HEK293 (cell line): ENCODE data around the gene CLSTN1.

ENCODE experiments used
- CTCF ChIA-PET: fragments of 350-600 bp; formaldehyde crosslinking; extraction: SDS; loops from one replicate; lab custom pipeline; 2021; ENCODE audit warnings: antibody characterized with exemption; lab: Yijun Ruan, JAX
- POLR2A ChIA-PET: fragments of 300-600 bp; formaldehyde crosslinking; extraction: SDS; loops from one replicate; lab custom pipeline; 2020; ENCODE audit warnings: antibody characterized with exemption, inconsistent platforms; lab: Yijun Ruan, JAX
- H3K27ac ChIP-seq: fragments of 200-500 bp; sonication (Bioruptor generic); 2 replicates; pipeline ENCODE4 v1.5.1; 2014; ENCODE audit warnings: low read depth, low read length, control low read depth, inconsistent platforms; ENCODE audit errors: extremely low read depth
- H3K36me3 ChIP-seq, 2 experiments: fragments of 200-500 bp in 1 of 2; sonication (Bioruptor generic) in 1 of 2; 1 replicate in 1 of 2; 2 replicates in 1 of 2; pipeline ENCODE4 v1.5.1; 2014 to 2017; ENCODE audit warnings: inconsistent platforms in 2 of 2, low read length in 2 of 2; ENCODE audit not compliant: control insufficient read depth in 2 of 2, insufficient read depth in 1 of 2
- H3K4me1 ChIP-seq: fragments of 200-500 bp; sonication (Bioruptor generic); 2 replicates; pipeline ENCODE4 v1.5.1; 2014; ENCODE audit warnings: mild to moderate bottlenecking, low read length, inconsistent platforms; ENCODE audit not compliant: control insufficient read depth, insufficient read depth
- H3K4me3 ChIP-seq: 2 replicates; pipeline ENCODE4 v1.5.1; 2011; ENCODE audit warnings: low read depth, mild to moderate bottlenecking, control low read depth, low read length, moderate library complexity
- H3K9me3 ChIP-seq: fragments of 200-500 bp; sonication (Bioruptor generic); 2 replicates; pipeline ENCODE4 v1.5.1; 2014; ENCODE audit warnings: low read depth, low read length, inconsistent platforms; ENCODE audit not compliant: control insufficient read depth, insufficient read depth
- FEZF1 ChIP-seq: fragments of 450-650 bp; formaldehyde crosslinking; IDR thresholded peaks from 2 replicates; pipeline ENCODE4 v1.5.1; 2016; ENCODE audit warnings: missing biosample characterization, missing genetic modification characterization
- KLF1 ChIP-seq: fragments of 450-650 bp; formaldehyde crosslinking; IDR thresholded peaks from 2 replicates; pipeline ENCODE4 v1.5.1; 2016; ENCODE audit warnings: missing biosample characterization, missing genetic modification characterization
- OSR2 ChIP-seq: fragments of 450-650 bp; formaldehyde crosslinking; IDR thresholded peaks from 2 replicates; pipeline ENCODE4 v1.5.1; 2016; ENCODE audit warnings: missing biosample characterization, missing genetic modification characterization
- YY1 ChIP-seq: fragments of 450-650 bp; formaldehyde crosslinking; IDR thresholded peaks from 2 replicates; pipeline ENCODE4 v1.5.1; 2018; ENCODE audit warnings: missing biosample characterization, missing genetic modification characterization
- ZBTB48 ChIP-seq: fragments of 450-650 bp; formaldehyde crosslinking; IDR thresholded peaks from 2 replicates; pipeline ENCODE4 v1.5.1; 2016; ENCODE audit warnings: missing biosample characterization, missing genetic modification characterization
- ZIC2 ChIP-seq: fragments of 450-650 bp; formaldehyde crosslinking; IDR thresholded peaks from 2 replicates; pipeline ENCODE4 v1.5.1; 2016; ENCODE audit warnings: missing biosample characterization, missing genetic modification characterization
- ZNF114 ChIP-seq: fragments of 450-650 bp; formaldehyde crosslinking; IDR thresholded peaks from 2 replicates; pipeline ENCODE4 v1.5.0; 2017; ENCODE audit warnings: missing biosample characterization, missing genetic modification characterization
- ZNF157 ChIP-seq: fragments of 450-650 bp; formaldehyde crosslinking; IDR thresholded peaks from 2 replicates; pipeline ENCODE4 v1.5.1; 2016; ENCODE audit warnings: missing biosample characterization, missing genetic modification characterization
- ZNF175 ChIP-seq: fragments of 450-650 bp; formaldehyde crosslinking; IDR thresholded peaks from 2 replicates; pipeline ENCODE4 v1.5.1; 2016; ENCODE audit warnings: missing biosample characterization, missing genetic modification characterization
- ZNF214 ChIP-seq: fragments of 450-650 bp; formaldehyde crosslinking; IDR thresholded peaks from 2 replicates; pipeline ENCODE4 v1.5.1; 2017; ENCODE audit warnings: missing biosample characterization, mild to moderate bottlenecking, missing genetic modification characterization, borderline replicate concordance
- ZNF239 ChIP-seq: fragments of 450-650 bp; formaldehyde crosslinking; IDR thresholded peaks from 2 replicates; pipeline ENCODE4 v1.5.1; 2016; ENCODE audit warnings: missing biosample characterization, missing genetic modification characterization
- ZNF266 ChIP-seq: fragments of 450-650 bp; formaldehyde crosslinking; IDR thresholded peaks from 2 replicates; pipeline ENCODE4 v1.5.1; 2016; ENCODE audit warnings: missing biosample characterization, missing genetic modification characterization, low read depth
- ZNF558 ChIP-seq: fragments of 450-650 bp; formaldehyde crosslinking; IDR thresholded peaks from 2 replicates; pipeline ENCODE4 v1.5.1; 2016; ENCODE audit warnings: missing biosample characterization, missing genetic modification characterization
- ZNF792 ChIP-seq: fragments of 450-650 bp; formaldehyde crosslinking; IDR thresholded peaks from 2 replicates; pipeline ENCODE4 v1.5.1; 2016; ENCODE audit warnings: missing biosample characterization, missing genetic modification characterization
- ZSCAN30 ChIP-seq: fragments of 450-650 bp; IDR thresholded peaks from 2 replicates; pipeline ENCODE4 v1.5.1; 2018; ENCODE audit warnings: missing biosample characterization, mild to moderate bottlenecking, missing genetic modification characterization, moderate library complexity
- TF ChIP-seq, protein P1 (sequence below): fragments of 450-650 bp; formaldehyde crosslinking; IDR thresholded peaks from 2 replicates; pipeline ENCODE4 v1.5.1; 2016; ENCODE audit warnings: missing biosample characterization, missing genetic modification characterization
- TF ChIP-seq, protein P2 (sequence below): fragments of 450-650 bp; formaldehyde crosslinking; IDR thresholded peaks from 2 replicates; pipeline ENCODE4 v1.5.1; 2017; ENCODE audit warnings: missing biosample characterization, missing genetic modification characterization
- TF ChIP-seq, protein P3 (sequence below): fragments of 450-650 bp; formaldehyde crosslinking; IDR thresholded peaks from 2 replicates; pipeline ENCODE4 v1.5.1; 2016; ENCODE audit warnings: missing biosample characterization, missing genetic modification characterization
- TF ChIP-seq, protein P4 (sequence below): fragments of 450-650 bp; formaldehyde crosslinking; IDR thresholded peaks from 2 replicates; pipeline ENCODE4 v1.5.1; 2016; ENCODE audit warnings: missing biosample characterization, missing genetic modification characterization
- TF ChIP-seq, protein P5 (sequence below): fragments of 450-650 bp; formaldehyde crosslinking; optimal IDR thresholded peaks from 2 replicates; pipeline ENCODE3; 2016; ENCODE audit warnings: missing biosample characterization, mild to moderate bottlenecking, missing genetic modification characterization
- TF ChIP-seq, protein P6 (sequence below): fragments of 450-650 bp; formaldehyde crosslinking; IDR thresholded peaks from 2 replicates; pipeline ENCODE4 v1.5.1; 2016; ENCODE audit warnings: missing biosample characterization, missing genetic modification characterization

CLSTN1 gene

DNA sequence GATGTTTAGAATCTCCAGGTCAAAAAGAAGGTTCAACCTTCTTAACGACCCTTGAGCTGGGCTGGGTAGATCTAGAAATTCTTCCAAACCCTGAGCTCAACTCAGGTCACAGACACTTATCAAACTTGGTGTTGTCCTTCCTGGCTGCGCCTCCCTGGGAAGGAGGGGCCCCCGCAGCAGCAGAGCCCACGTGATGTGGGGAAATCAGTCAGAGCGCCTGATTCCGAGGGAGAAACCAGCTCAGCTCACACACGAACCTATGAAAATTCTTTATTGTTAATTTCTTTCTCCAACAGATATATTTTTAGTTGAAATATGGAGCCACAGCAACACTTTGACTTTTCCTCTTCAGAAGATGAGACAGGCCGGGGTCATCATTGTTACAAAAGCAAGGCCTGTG, 24.3 kb upstream of the CLSTN1 start:
- no peaks in the 10 kb centered on the region for H3K9me3 ChIP-seq
- H3K4me3 ChIP-seq = no peak overlapping the region
- no peak overlapping the region for H3K27ac ChIP-seq
- CTCF ChIA-PET = interaction anchor here (0.8 to 1.7 kb wide), 4 partner anchors 17 to 222 kb away, joined by 3 to 8 read pairs (median 4); no protein-coding TSS in a partner anchor
- POLR2A ChIA-PET = interaction anchor here (0.6 to 0.7 kb wide), 2 partner anchors 554 to 969 kb away, joined by 4 read pairs; partner anchors contain the start of gene ENO1
- no peak for TF ChIP-seq OSR2 (tag by site-specific recombination)
- TF ChIP-seq, protein P1, sequence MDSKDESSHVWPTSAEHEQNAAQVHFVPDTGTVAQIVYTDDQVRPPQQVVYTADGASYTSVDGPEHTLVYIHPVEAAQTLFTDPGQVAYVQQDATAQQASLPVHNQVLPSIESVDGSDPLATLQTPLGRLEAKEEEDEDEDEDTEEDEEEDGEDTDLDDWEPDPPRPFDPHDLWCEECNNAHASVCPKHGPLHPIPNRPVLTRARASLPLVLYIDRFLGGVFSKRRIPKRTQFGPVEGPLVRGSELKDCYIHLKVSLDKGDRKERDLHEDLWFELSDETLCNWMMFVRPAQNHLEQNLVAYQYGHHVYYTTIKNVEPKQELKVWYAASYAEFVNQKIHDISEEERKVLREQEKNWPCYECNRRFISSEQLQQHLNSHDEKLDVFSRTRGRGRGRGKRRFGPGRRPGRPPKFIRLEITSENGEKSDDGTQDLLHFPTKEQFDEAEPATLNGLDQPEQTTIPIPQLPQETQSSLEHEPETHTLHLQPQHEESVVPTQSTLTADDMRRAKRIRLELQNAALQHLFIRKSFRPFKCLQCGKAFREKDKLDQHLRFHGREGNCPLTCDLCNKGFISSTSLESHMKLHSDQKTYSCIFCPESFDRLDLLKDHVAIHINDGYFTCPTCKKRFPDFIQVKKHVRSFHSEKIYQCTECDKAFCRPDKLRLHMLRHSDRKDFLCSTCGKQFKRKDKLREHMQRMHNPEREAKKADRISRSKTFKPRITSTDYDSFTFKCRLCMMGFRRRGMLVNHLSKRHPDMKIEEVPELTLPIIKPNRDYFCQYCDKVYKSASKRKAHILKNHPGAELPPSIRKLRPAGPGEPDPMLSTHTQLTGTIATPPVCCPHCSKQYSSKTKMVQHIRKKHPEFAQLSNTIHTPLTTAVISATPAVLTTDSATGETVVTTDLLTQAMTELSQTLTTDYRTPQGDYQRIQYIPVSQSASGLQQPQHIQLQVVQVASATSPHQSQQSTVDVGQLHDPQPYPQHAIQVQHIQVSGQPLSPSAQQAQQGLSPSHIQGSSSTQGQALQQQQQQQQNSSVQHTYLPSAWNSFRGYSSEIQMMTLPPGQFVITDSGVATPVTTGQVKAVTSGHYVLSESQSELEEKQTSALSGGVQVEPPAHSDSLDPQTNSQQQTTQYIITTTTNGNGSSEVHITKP (tag by site-specific recombination) = 0 out of 2 replicates have a peak, but pooled peaks have one; percentile 13
- H3K4me1 ChIP-seq = peaks cover 7% of the 10 kb centered on the region
- no peaks in the 10 kb centered on the region for H3K36me3 ChIP-seq

DNA sequence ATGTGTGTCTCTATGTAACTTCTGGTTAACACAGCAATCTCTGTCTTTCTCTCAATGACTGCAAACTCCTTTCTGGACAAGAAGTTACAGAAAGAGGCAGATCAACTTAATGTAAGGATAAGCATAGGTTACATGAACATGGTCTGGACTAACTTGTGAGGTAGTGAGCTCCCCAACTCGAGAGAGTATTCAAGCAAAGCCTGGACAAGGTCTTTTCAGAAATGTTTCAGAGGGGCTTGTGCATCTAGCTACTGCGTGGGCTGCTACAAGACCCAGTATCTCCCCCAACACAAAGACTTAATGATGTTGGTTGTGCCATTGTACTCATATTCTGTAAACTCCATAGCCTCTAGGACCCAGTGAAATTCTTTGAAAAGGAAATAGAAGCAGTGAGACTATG, 23.5 kb upstream of the CLSTN1 start:
- TF ChIP-seq, protein P2, sequence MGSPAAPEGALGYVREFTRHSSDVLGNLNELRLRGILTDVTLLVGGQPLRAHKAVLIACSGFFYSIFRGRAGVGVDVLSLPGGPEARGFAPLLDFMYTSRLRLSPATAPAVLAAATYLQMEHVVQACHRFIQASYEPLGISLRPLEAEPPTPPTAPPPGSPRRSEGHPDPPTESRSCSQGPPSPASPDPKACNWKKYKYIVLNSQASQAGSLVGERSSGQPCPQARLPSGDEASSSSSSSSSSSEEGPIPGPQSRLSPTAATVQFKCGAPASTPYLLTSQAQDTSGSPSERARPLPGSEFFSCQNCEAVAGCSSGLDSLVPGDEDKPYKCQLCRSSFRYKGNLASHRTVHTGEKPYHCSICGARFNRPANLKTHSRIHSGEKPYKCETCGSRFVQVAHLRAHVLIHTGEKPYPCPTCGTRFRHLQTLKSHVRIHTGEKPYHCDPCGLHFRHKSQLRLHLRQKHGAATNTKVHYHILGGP = no peak
- TF ChIP-seq FEZF1 (tag by site-specific recombination) = no peak
- TF ChIP-seq ZNF558 (tag by site-specific recombination) = no peak
- no peak for TF ChIP-seq ZNF175 (tag by site-specific recombination)
- TF ChIP-seq, protein P3, sequence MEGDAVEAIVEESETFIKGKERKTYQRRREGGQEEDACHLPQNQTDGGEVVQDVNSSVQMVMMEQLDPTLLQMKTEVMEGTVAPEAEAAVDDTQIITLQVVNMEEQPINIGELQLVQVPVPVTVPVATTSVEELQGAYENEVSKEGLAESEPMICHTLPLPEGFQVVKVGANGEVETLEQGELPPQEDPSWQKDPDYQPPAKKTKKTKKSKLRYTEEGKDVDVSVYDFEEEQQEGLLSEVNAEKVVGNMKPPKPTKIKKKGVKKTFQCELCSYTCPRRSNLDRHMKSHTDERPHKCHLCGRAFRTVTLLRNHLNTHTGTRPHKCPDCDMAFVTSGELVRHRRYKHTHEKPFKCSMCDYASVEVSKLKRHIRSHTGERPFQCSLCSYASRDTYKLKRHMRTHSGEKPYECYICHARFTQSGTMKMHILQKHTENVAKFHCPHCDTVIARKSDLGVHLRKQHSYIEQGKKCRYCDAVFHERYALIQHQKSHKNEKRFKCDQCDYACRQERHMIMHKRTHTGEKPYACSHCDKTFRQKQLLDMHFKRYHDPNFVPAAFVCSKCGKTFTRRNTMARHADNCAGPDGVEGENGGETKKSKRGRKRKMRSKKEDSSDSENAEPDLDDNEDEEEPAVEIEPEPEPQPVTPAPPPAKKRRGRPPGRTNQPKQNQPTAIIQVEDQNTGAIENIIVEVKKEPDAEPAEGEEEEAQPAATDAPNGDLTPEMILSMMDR (tag by site-specific recombination) = no peak
- TF ChIP-seq, protein P4, sequence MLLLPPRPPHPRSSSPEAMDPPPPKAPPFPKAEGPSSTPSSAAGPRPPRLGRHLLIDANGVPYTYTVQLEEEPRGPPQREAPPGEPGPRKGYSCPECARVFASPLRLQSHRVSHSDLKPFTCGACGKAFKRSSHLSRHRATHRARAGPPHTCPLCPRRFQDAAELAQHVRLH (tag by site-specific recombination) = peak; percentile 91
- TF ChIP-seq YY1 = no peak
- TF ChIP-seq, protein P5, sequence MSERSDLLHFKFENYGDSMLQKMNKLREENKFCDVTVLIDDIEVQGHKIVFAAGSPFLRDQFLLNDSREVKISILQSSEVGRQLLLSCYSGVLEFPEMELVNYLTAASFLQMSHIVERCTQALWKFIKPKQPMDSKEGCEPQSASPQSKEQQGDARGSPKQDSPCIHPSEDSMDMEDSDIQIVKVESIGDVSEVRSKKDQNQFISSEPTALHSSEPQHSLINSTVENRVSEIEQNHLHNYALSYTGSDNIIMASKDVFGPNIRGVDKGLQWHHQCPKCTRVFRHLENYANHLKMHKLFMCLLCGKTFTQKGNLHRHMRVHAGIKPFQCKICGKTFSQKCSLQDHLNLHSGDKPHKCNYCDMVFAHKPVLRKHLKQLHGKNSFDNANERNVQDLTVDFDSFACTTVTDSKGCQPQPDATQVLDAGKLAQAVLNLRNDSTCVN = no peak
- TF ChIP-seq, all 188 proteins: peak for 1
- no peak overlapping the region for H3K27ac ChIP-seq
- H3K4me3 ChIP-seq = no peak overlapping the region
- no peaks in the 10 kb centered on the region for H3K9me3 ChIP-seq
- ChIA-PET CTCF (interaction anchor here (0.9 to 1.7 kb wide), 3 partner anchors 18 to 122 kb away, joined by 3 to 8 read pairs (median 3); no protein-coding TSS in a partner anchor), POLR2A (interaction anchor here (0.7 kb wide), 1 partner anchor 969 kb away, joined by 4 read pairs; the partner anchor contains the start of gene ENO1)
- H3K36me3 ChIP-seq = no peaks in the 10 kb centered on the region
- H3K4me1 ChIP-seq = peaks cover 7% of the 10 kb centered on the region; the same call in 1 of the 2 replicates

DNA sequence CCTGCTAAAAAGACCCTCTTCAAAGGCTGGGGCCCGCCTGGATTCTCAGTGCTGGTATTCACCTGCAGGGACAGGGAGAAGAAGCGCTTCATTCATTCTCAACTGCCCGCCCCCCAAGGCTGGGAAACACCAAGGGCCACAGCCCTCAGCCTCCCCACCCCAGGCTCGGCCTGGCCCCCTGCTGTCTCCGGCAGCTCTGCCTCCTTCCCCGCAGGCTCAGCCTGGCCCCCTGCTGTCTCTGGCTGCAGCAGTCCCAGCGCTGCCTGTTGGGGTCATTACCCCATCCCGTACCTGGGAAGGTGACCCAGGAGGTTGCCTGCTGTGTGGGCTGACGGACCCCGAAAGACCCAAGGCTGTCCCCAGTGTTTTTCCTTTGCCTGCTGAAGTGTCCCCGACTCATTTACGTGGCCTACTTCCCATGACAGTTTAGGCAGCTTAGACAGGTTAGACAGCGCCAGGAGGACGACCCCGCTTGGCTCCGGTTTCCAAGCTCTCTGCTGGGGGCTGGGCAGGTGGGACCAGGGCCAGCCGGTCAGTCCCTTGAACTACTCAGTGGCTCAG, 22.9 kb upstream of the CLSTN1 start:
- CTCF ChIA-PET = interaction anchor here (1.7 kb wide), 1 partner anchor 62 kb away, joined by 8 read pairs; no protein-coding TSS in a partner anchor
- TF ChIP-seq, protein P6, sequence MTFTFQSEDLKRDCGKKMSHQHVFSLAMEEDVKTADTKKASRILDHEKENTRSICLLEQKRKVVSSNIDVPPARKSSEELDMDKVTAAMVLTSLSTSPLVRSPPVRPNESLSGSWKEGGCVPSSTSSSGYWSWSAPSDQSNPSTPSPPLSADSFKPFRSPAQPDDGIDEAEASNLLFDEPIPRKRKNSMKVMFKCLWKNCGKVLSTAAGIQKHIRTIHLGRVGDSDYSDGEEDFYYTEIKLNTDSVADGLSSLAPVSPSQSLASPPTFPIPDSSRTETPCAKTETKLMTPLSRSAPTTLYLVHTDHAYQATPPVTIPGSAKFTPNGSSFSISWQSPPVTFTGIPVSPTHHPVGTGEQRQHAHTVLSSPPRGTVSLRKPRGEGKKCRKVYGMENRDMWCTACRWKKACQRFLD (tag by site-specific recombination) = no peak
- TF ChIP-seq ZNF114 (no peak), ZSCAN30 (tag by site-specific recombination) (no peak), ZBTB48 (tag by site-specific recombination) (0 out of 2 replicates have a peak, but pooled peaks have one; percentile 34), ZNF239 (tag by site-specific recombination) (no peak), ZNF157 (tag by site-specific recombination) (no peak), KLF1 (tag by site-specific recombination) (0 out of 2 replicates have a peak, but pooled peaks have one; percentile 11), ZNF214 (tag by site-specific recombination) (no peak), ZNF266 (tag by site-specific recombination) (no peak), ZNF792 (tag by site-specific recombination) (no peak), ZIC2 (peak; percentile 99)
- TF ChIP-seq, protein P4 (tag by site-specific recombination) = no peak

More for the DNA sequence above, 22.9 kb upstream of the CLSTN1 start:
- Histone ChIP-seq H3K4me1 (peaks cover 7% of the 10 kb centered on the region; the same call in 1 of the 2 replicates), H3K27ac (no peak overlapping the region), H3K36me3 (no peaks in the 10 kb centered on the region), H3K9me3 (no peaks in the 10 kb centered on the region), H3K4me3 (no peak overlapping the region)
- POLR2A ChIA-PET = no interaction called here
